Stimulated activated naive CD8-positive, alpha-beta T cell treated with anti-CD3 and anti-CD28 coated beads, Interleukin-15, Interleukin-2, amounts not matched to agents 100 ng/mL and 50 ng/mL, for 24 hours (primary cell): ENCODE measurements around the gene SLC41A3.
"Not testable (repeated sequence)": the region's sequence is repeated elsewhere in the genome, so short reads cannot be mapped to it uniquely, and the experiment has no call there.

ENCODE experiments used
- H3K27ac Mint-ChIP-seq: one replicate; pipeline ENCODE4 v1.8.0; 2021; ENCODE audit warnings: mild to moderate bottlenecking, mixed read lengths
- H3K27me3 Mint-ChIP-seq: one replicate; pipeline ENCODE4 v1.8.0; 2021; ENCODE audit warnings: mixed read lengths
- H3K36me3 Mint-ChIP-seq: one replicate; pipeline ENCODE4 v1.8.0; 2021; ENCODE audit warnings: low read depth, mixed read lengths
- H3K4me1 Mint-ChIP-seq: one replicate; pipeline ENCODE4 v1.8.0; 2021; ENCODE audit warnings: low read depth, mixed read lengths
- H3K4me3 Mint-ChIP-seq: one replicate; pipeline ENCODE4 v1.8.0; 2021; ENCODE audit warnings: mild to moderate bottlenecking, mixed read lengths
- H3K9me3 Mint-ChIP-seq: one replicate; pipeline ENCODE4 v1.8.0; 2021; ENCODE audit warnings: mixed read lengths

Gene SLC41A3

DNA sequence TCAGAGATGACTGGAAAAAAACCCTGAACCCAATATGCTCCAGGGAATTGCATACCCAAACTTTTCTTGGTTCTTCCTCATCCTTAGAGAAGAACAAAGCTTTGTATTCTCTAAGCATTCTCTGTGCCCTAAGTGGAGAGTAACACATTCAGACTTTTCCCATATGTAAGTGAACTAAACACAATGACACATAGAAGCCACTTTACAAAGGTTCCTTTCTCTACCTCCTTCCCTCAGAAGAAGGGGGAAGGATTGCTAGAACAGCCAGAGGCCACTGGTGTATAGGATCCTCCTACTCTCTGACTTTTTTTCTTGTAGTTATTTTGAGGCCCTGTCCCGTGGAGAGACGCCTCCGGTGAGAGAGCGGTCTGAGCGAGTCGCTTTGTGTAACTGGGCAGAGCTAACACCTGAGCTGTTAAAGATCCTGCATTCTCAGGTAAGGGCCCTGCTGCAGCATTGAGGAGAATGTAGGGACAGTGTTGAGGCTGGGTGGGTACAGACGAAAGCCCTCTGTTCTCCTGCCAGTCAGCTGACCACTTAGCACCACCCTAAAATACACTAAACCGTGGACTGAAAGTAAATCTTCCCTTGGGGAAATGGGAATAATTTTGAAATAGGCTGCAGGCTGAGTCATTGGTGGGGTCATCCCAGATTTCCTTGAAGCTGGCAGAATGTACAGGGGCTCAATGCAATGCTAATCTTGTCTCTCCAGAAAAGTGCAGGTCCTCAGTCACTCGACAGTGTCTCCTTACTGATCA is 108.5 kb downstream of the SLC41A3 start:
- H3K4me1 Mint-ChIP-seq, H3K4me3 Mint-ChIP-seq, H3K9me3 Mint-ChIP-seq: not testable (repeated sequence)

DNA sequence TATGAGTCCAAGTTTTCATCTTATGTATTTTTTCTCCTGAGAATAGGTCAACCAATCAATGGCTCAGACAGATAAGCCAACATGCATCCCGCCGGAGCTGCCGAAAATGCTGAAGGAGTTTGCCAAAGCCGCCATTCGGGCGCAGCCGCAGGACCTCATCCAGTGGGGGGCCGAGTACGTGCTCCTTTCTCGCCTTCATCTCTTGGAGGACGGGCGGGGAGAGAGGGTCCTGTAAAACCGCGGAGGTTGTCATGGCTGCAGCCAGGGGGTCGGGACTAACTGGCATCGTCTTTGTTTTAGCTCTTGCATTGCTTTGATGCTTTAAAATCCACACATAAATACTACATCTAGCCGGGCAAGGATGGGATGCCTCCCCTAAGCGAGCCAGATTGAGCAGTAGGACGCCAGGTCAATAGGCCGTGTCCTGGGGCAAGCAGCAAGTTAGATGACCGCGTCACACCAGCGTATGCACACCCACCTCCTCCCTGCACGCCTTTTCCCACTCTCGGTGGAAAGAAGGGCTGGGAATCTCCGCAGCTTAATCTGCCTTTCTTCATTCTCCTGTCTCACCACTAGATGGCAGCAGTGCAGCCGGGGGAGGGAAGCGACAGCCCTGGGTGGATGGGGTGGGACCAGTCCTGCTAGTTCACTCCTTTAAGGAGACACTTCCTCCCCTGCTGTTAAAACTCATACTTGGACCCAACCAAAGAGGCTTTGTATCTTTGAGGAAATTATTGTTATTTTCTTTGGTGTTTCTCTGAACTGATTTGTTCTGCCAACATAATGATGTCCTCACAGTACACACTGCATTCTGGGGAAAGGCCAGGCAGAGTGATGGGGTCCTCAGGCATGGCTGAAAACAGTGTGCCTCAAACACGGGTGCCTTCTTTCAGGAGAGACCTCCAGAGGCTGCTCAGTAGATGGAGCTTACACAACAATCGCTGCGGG is 111.7 kb downstream of the SLC41A3 start:
- not testable (repeated sequence) for H3K4me1 Mint-ChIP-seq, H3K36me3 Mint-ChIP-seq, H3K9me3 Mint-ChIP-seq, H3K27ac Mint-ChIP-seq
- H3K27me3 Mint-ChIP-seq = peaks cover 24% of the 10 kb centered on the region
- peak overlapping the region; percentile 20 for H3K4me3 Mint-ChIP-seq

More for the DNA sequence above, 108.5 kb downstream of the SLC41A3 start:
- peaks cover 16% of the 10 kb centered on the region for H3K27me3 Mint-ChIP-seq
- H3K36me3 Mint-ChIP-seq, H3K27ac Mint-ChIP-seq: not testable (repeated sequence)

DNA sequence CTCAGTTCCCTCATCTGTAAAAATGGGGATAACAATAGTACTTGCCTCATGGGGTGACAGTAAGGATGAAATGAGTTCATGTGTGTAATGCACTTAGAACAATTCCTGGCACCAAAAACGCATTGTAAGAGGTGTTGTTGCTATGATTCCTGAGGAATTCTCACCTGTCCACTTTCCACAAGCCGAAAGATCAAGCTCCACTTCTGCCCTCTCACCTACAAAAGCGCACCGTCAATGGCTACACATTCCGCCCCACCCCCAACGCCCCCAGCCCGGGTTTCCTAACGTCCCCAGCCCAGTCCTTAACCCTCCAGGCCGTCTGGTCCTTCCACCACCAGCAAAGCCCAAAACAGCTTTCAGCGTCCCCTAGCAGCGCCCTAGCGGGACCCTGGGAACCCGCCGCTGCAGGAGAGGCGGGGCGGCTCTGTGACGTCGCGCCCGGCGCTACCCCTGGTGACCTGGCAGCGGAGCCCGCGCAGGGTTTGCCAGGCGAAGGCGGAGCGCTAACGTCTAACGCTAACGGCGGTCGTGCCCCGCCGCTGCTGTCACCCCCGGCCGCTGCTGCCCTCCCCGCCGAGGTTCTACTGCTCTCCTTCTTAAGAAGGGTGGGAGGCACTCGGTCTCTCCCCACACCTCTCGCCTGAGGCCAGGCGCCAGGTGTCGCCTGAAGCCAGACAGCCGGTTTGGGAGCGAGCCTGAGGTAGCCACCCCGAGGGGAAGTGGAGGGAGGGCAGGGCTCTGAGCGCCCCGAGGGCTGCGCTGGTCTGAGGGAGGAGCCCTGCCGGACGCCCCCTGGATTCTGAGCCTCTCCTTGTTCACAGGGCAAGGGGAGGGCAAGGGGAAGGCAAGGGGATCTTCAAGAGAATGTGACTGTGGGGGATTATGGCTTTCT is 115.0 kb downstream of the SLC41A3 start, which contains the start of gene ROPN1B:
Gene ROPN1B, plus strand, starts transcription at position 478 of the 892 bp plus-strand sequence. CDS start 2,877 bp downstream, outside the sequence.
- Mint-ChIP-seq H3K27me3 (peaks cover 24% of the 10 kb centered on the region), H3K4me3 (peak within 1 kb of the TSS; percentile 39)
- not testable (repeated sequence) for H3K4me1 Mint-ChIP-seq, H3K36me3 Mint-ChIP-seq, H3K27ac Mint-ChIP-seq, H3K9me3 Mint-ChIP-seq

DNA sequence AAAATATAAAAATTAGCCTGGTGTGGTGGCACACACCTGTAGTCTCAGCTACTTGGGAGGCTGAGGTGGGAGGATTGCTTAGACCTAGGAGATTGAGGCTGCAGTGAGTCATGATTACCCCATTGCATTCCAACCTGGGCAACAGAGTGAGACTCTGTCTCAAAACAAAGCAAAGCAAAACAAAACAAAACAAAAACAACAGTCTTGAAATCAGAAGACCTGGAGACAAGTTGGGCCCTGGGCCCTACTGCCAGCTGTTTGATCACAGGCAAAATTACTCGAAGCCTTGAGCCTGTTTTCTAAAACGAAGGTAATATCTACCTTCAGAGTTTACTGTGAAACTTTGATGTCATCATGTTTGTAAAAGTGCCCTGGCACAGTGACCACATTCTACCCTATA is 115.8 kb downstream of the SLC41A3 start:
- H3K4me3 Mint-ChIP-seq, H3K9me3 Mint-ChIP-seq, H3K4me1 Mint-ChIP-seq, H3K27ac Mint-ChIP-seq, H3K36me3 Mint-ChIP-seq: not testable (repeated sequence)
- H3K27me3 Mint-ChIP-seq = peaks cover 24% of the 10 kb centered on the region

DNA sequence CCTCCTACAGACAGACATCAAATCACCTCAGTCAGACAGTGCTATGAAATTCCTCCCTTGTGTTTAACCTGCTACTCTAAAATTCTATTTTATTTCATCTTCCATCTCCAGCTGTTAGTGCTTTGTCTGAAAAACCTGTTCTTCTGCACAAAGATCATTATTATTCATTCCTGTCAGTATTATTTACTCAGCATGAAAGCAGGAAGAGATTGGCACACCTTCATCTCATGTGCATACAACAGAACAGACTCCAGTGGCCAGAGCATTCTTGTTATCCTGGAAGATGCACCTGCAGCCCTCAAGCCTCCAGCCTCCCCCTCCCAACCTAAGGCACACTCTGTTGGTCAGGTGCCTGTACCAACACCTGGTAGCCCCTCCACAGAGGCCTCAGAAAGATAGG is 116.8 kb downstream of the SLC41A3 start:
- no peak overlapping the region for H3K4me3 Mint-ChIP-seq
- peaks cover 3% of the 10 kb centered on the region for H3K4me1 Mint-ChIP-seq
- no peaks in the 10 kb centered on the region for H3K9me3 Mint-ChIP-seq
- no peak overlapping the region for H3K27ac Mint-ChIP-seq
- no peaks in the 10 kb centered on the region for H3K36me3 Mint-ChIP-seq
- peaks cover 21% of the 10 kb centered on the region for H3K27me3 Mint-ChIP-seq

DNA sequence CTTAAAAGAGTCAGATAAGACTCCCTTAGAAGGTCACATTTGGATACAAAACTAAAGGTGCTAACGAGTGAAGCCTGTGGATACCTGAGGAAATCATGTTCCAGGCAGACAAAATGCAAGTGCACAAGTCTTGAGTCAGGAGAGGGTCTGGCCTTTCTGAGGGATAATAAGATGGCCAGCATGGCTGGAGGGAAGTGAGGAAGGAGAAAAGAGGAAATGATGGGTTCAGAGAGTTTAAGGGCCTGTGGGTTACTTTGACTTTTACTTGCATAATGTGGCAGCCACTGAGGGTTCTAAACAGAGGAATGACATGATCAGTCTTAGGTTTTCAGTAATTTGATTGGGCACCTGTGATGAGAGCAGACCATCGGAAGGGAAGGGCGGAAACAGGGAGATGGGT is 118.4 kb downstream of the SLC41A3 start:
- H3K4me3 Mint-ChIP-seq = no peak overlapping the region

DNA sequence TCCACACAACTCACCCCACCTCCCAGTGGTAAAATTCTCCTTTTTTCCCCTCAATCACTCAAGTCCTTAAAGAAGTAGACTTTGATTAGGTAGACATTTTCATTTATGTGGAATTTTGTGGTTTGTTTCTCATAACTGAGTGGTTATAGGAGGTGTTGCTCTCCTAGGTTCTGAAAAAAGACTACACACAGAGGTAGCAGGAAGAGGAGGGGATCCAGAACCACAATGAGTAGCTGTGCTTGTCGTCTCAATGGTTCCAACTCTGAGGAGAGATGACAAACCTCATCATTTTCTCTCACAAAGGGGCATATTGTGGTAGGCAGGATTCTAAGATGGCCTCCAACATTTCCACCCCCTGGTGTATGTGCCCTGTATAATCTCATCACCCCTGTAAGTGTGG is 120.1 kb downstream of the SLC41A3 start:
- not testable (repeated sequence) for H3K4me3 Mint-ChIP-seq

More for the DNA sequence above, 118.4 kb downstream of the SLC41A3 start:
- Mint-ChIP-seq H3K9me3 (no peaks in the 10 kb centered on the region), H3K36me3 (no peaks in the 10 kb centered on the region), H3K27ac (no peak overlapping the region), H3K4me1 (no peaks in the 10 kb centered on the region), H3K27me3 (peaks cover 9% of the 10 kb centered on the region)

DNA sequence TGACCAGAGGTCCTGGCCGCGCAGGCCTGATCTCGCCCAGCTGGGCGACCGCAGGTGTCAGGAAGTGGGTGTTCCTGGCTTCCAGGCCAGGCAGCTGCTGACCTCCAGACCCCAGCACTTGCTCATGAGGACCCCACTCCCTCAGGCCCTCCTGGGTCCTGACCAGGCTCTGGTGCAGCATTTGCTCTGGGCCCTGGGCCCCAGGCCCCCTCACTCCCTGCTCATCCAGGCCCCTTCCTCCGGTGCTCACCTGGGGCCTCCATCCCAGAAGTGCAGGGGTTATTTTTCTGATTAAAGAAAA is 122.7 kb downstream of the SLC41A3 start:
- Mint-ChIP-seq H3K36me3 (no peaks in the 10 kb centered on the region), H3K4me3 (no peak overlapping the region), H3K27ac (no peak overlapping the region), H3K27me3 (peaks cover 15% of the 10 kb centered on the region), H3K9me3 (no peaks in the 10 kb centered on the region), H3K4me1 (no peaks in the 10 kb centered on the region)

More for the DNA sequence above, 120.1 kb downstream of the SLC41A3 start:
- not testable (repeated sequence) for H3K4me1 Mint-ChIP-seq, H3K9me3 Mint-ChIP-seq, H3K27me3 Mint-ChIP-seq, H3K27ac Mint-ChIP-seq, H3K36me3 Mint-ChIP-seq

DNA sequence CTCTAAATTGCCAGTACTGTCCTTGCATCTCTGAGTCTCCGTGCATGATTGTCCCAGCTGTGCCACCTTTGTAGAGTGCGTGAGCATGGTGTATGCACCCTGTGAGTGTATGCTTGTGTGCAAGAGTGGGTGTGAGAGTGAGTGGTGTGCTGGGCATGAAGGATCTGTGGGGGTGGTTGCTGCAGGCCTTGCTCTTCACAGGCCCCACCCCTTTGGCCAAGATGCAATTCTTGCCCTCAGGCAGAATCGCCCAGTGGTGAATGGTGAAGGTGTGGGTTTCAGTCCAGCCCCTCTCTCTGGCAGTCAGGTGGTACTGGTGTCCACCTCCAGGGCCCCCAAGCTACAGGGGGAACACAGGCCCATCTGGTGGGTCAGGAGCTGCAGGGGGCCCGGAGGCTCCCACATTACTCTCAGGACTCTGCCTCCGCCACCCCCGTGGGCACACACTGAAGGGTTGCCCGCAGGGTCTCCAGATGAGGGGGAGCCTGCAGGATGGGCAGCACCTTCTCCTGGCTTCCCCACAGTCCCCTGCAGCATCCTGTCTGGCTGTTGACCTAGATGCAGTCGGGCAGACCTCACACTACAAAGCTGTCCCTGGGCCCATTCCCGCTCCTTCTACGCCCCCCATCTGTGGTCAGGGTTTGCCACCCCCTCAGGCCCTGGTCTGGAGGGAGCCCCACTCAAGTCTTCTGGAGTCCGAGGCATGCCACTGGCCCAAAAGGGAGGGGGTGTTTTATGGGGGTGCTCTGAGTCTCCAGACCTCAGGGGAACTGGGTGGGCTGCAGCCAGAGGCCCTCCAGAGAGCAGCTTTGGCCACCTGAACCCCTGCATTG is 123.3 kb downstream of the SLC41A3 start:
- no peaks in the 10 kb centered on the region for H3K9me3 Mint-ChIP-seq

DNA sequence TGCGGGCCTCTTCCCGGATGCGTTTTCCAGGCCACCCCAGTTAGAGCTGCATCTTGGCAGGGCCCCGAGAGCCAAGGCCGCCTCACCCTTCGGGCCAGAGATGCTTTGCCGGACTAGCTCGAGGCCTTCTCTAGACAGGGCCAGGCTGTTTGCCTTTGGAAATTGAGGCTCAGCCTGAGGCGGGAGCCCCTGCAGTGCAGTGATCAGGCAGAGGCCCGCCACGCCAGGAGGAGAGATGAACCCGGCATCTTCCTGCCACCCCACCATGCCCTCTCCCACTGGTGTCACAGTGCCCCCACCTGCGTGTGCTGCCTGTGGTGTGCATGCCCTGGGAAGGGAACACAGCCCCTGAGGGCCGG is 123.9 kb downstream of the SLC41A3 start:
- Mint-ChIP-seq H3K36me3 (no peaks in the 10 kb centered on the region), H3K9me3 (no peaks in the 10 kb centered on the region), H3K4me3 (no peak overlapping the region), H3K27me3 (peaks cover 15% of the 10 kb centered on the region), H3K27ac (no peak overlapping the region), H3K4me1 (no peaks in the 10 kb centered on the region)

More for the DNA sequence above, 123.3 kb downstream of the SLC41A3 start:
- no peak overlapping the region for H3K4me3 Mint-ChIP-seq
- no peaks in the 10 kb centered on the region for H3K4me1 Mint-ChIP-seq
- no peak overlapping the region for H3K27ac Mint-ChIP-seq
- no peaks in the 10 kb centered on the region for H3K36me3 Mint-ChIP-seq
- peaks cover 15% of the 10 kb centered on the region for H3K27me3 Mint-ChIP-seq

DNA sequence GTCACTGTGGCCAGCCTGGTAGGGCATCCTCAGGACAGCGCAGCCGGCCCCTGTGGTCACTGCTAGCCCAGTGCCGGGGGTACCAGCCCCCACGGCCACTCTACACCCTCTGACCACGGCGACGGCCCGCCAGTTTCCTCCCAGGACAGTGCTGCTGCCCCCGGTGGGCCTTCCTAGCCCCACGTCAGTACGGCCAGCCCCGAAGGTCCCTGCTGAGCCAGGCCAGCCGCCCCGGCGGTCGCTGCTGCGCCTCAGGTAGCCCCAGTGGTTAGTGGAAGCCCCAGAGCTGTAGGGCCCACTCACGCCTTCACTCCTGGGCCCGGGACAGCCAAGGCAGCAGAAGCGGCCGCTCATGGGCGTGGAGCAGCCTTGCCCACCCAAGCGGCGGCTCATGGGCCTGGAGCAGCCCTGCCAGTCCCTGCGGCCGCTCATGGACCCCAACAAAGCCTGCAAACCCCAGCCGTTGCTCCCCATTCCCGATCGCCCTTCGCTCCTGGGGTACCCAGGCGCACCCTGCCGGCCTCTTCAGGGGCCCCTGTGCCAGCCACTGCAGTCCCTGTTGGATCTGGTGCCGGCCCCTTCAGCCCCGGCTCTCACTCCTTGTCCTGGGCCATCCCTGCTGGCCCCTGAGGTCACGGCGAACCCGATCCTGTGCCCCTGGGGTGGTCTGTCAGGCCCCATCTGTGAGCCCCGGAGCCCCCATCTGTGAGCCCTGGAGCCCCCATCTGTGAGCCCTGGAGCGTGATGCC is 124.4 kb downstream of the SLC41A3 start:
- H3K27me3 Mint-ChIP-seq = peaks cover 15% of the 10 kb centered on the region
- H3K27ac Mint-ChIP-seq = no peak overlapping the region
- H3K9me3 Mint-ChIP-seq = no peaks in the 10 kb centered on the region
- H3K4me1 Mint-ChIP-seq = no peaks in the 10 kb centered on the region
- H3K4me3 Mint-ChIP-seq = no peak overlapping the region
- H3K36me3 Mint-ChIP-seq = no peaks in the 10 kb centered on the region

DNA sequence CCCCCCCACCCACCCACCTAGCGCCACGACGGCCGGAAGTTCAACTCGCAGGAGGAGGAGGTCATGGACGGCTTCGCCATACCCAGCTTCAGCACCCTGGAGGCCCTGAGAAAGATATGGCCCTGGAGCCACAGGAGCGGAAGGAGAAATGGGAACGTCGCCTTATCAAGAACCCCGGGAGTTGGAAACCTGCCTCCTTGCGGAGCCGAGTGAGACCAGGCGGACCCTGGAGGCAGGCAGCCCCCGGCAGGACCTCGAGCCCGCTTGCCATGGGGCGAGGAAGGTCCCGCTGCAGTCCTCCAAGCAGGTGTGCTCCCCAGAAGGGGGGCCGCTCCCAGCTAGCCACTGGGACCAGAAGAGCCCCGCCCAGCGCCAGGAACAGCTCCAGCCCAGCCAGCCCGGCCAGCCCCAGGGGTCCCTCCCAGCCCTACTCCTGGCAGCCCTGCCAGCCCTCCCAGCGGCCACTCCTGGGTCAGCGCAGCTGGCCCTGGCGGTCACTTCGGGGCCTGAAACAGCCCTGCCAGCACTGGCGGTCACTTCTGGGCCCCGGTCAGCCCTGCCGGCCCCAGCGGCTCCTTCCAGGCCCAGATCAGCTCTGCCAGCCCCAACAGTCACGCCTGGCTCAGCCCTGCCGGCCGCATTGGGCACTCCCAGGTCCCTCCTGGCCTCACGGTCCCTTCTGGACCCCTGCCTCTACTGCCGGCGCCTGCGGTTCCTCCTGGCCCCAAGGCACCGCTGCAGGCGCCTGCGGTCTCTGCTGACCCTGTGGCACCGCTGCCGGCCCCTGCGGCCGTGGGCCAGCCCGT is 125.2 kb downstream of the SLC41A3 start:
- Mint-ChIP-seq H3K9me3 (no peaks in the 10 kb centered on the region), H3K27me3 (peaks cover 15% of the 10 kb centered on the region), H3K4me1 (no peaks in the 10 kb centered on the region), H3K27ac (no peak overlapping the region), H3K36me3 (no peaks in the 10 kb centered on the region), H3K4me3 (no peak overlapping the region)
